NCI-H2196 (cell line): ENCODE measurements around the gene MIPOL1.

Experiments used
- DNase-seq: peaks from one replicate; lab custom pipeline; 2025; ENCODE audit not compliant: unreplicated experiment; lab: John Stamatoyannopoulos, UW

The MIPOL1 gene

DNA sequence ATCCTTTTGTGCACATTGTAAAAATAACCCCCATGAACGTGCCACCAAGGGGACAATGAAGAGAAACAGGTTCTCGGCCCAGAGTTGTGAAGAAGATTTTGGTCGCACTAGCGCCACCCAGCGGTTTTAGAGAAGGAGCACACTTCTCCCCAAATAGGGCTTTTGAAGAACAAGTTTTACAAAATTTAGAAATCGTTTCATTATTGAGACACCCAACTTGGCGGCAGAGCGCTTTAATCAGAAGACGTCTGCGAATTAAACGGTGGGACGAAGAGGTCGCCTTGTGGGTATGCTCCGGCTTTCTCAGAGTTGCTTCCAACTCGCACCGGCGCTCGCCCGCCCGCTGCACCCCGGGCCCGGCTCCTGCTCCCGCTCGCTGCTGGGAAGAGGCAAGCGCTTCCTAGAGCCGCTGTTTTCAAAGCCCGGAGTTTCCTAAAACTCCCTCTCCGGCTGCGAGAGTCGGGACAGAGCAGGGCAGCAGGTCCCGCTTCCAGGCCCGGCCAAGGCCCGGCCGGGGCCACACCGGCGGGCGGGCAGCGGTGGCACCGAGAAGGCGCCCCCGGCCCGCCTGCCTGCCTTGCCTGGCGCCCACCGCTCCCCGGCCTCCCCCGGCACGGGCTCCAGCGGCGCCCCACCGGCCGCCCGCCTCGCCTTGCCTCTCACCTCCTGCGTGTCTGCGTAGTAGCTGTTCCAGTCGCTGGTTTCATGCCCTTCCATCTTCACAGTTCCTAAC is 396.7 kb downstream of the MIPOL1 start:
- peak; percentile 89 for DNase-seq

DNA sequence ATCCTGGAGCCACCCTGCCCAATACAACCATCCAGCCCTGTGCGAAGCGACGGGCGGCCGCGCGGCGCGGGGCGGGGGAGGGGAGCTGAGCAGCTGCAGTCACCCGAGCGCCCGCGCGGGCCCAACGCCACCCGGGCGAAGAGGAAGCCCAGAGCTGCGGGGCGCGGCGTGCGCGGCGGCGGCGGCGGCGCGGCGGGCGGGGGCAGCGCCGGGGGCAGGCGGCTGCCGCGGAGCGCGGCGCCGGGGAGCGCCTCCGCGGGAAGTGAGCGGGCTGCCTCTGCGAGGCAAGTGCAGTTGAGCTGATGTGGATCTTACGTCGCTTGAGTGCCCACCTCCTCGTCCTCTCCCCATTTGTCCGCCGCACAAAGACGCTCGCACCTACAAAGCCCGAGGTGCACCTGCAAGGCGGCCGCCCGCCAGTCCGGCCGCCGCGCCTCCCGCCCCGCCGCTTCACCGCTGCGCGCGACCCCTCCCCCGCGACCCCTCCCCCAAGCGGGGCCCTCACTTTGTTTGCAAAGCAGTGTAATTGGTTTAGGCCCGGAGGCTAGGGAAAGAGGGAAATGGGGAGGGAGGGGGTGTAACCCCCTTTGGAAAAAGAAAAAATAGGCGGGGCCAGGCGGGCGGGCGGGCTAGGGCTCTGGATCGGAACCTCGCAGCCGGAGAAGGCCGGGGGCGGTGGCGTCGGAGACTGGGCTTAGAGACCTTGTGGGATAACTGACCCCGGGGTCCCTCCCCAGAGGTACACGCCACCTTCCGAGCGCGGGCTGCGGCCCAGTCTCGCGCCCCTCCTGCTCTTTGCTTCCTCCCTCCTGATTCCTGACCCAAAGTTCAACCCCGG is 397.5 kb downstream of the MIPOL1 start, which contains the start of the genes FOXA1 and TTC6:
FOXA1 (minus strand) TSS at position 279 of the 838 bp plus-strand sequence; CDS start at position 2, 277 bp downstream.
TTC6 (plus strand) TSS at position 659 of the 838 bp plus-strand sequence. CDS start 26,436 bp downstream, outside the sequence.
- peak; percentile 87 for DNase-seq

DNA sequence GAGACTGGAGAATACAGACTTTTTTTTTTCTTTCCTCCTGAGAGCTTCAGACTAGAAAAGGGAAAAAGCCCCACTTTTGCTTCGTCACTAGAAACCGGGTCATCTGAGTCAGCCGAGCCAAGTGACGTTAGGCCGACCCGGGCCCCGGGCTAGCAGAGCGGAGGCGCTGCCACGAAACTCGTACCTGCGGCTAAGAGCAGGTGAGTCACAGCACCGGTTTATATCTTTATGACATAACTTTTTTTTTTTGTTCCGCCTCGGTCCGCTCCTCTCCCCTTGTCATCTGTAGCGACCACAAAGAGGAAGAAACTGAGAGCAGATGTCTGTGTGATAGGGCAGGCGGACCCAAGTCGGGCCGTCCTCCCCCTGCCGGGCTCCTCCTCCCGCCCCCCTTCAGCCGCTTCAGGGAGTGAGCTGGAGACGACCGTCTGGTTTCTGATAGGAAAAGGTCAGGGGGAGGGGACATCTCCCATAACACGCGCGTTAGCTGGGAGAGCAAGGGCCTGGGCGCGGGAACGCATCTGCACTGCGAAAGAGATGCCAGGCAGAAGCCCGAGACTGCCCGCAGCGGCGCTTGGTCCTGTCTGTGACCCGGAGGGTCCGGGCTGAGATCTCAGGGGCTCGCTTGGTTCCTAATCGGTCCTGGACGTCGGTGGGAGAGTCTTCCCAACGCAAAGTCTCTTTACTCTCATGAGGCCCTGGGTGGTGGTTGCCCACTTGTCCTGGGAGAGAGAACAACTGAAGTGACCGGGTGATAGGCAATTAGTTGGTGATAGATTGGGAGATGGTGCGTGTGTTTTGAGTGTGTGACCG is 398.3 kb downstream of the MIPOL1 start:
- peak; percentile 93 for DNase-seq

DNA sequence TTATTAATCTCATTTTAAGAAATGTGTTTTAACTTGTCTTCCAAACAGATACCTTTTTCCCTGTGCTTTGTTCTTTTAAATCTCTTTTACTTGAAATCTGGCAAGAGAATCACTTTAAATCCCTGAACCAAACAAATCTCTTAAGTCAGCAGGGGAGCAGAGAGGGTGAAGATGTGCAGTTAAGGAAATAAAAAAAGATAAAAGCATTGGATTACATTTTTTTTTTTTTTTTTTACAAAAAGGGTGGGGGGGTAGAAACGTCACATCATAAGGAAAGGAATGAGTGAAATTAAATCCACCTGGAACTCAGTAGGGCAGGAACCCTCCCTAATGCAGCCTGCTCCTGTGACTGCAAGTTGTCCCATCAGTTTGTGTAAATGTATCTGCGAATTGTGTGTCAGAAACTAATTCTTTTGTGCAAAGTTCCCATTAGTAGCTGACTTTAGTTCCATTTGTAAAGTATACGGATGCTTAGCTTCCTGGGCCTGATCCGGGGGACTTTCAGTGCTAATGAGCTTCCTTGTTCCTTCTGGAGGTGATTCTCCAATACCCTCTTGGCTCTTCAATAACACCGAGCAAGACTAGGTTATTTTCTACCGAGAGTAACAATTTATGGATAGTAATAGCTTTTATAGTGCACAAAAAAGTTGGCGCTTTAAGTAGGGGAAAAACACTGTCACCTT is 399.2 kb downstream of the MIPOL1 start:
- DNase-seq = peak; percentile 21

DNA sequence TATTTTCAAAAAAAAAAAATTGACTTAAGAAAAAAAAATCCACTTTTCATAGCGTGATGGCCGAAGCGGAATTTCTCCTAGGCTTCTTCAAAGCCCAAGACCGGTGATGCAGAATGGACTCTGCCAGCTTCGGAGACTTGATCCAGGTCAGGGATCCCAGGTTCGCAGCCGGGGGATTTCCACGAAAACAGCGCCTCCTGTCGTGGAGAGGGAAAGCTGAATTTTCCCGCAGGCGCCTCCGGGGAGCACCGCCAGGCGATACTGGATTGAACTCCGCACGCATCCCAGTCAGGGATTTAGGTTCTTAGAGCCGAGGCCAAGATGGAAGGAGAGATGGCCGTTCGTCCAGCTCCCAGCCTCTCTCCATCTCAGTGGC is 399.8 kb downstream of the MIPOL1 start:
- no peak for DNase-seq

DNA sequence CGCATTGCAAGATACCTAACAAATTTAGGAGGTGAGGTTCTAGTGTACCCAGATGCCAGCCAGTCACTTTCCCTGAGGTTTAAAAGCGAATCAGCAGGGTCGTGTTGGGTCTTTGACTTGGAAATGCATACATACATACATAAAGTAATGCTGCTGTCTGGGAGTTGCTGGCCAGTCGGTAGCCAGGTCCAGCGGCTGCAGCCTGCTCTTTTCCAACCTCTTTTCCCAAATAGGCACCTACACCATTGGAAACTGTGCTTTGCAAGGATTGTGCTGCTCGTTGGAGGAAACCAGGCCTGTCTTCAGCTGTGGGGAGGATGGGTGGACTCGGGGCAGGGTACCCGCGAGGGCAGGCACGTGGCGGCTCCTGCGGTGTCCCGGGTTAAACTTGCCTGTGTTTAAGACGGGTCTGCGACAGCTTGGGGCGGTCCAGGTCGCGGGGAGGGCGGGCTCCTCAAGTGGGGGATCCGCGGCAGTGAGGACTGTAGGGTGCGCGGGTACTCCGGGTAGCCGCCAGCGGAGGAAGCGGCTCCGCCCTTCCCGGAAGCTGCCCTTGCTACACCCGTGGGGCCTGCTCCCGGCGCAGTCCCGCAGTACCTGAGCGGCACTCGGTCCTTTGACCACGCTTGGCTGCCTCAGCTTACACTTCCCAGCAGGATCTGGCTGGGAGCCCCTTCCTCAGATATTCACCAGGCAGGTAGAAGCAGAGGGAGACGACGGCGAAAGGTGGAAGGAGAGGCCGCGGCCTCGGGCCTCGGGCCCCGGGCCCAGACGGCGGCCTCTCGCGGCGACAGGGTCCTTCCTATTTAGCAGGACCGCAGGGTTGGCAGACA is 400.4 kb downstream of the MIPOL1 start:
- no peak for DNase-seq

DNA sequence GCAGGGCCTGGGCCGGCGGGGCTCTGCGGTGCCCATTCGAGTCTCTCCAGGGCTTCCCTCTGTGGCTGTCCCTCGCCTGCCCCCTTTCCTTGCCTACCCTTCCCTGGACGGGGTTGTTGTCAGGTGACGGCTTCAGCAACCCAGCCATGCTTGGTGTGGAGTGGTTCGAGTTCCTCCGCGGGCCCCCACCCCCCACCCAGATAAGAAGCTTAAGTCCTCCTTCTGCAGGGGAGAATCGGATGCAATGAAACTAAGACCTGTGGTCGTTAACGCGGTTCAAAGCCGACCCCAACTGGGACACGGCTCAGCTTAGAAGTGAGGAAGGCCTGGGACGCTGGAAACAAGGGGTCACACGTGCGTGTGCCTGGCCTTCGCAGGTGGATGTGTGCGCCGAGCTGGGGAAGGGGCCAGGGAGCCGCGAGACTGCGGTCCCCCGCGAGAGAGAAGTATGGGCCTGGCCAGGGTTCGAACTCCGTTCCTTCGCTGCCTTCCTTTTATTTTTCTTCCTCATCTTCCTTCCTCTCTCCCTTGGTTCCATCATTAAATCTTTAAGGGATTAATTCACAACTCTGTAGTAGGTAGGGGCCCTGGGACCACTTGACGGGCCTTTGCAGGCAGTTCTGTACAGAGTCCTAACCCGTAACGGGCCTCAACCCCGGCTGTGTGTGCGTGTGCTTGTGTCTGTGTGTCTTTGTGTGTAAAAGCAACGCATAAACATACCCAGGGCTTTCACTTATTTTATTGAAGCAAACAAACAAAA is 401.2 kb downstream of the MIPOL1 start:
- no peak for DNase-seq

DNA sequence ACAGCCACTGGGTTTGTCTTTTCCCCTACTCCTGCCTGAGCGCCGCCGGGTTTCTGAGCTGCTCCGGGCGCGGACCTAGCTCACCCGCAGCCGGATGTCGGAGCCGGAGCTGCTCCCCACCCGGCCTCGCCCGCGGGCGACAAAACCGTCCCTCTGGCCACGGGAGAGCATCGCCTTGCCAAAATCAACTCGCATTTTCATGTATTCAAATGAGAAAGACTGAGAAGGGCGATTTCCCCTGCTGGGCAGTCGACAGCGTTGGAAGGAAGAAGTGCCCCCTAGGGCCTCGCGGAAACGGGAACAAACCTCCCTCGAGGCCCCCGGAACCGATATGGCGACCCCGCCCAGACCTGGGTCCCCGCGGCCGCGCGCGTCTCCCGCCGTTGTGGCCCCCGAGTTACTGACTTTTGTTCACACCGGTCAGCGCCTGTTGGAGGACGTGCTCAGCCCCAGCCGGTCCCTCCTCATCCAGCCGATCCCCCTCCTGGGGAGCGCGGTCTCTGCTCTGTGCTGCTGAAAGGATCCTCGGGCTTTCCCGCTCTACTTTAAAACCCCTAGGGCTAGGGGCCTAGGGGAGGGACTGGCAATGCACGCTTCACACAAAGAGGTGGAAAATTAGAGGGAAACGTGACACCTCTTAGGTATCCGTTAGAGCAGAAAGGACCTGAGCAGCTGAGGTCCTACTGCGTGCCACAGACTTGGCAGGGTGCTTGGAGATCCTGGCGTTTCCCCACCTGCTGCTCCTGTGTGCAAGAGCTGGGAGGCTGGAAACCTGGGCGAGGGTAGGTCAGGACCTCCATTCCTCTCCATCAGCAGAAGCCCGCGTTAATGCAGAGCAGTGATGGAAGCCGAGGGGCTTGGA is 402.0 kb downstream of the MIPOL1 start:
- no peak for DNase-seq

DNA sequence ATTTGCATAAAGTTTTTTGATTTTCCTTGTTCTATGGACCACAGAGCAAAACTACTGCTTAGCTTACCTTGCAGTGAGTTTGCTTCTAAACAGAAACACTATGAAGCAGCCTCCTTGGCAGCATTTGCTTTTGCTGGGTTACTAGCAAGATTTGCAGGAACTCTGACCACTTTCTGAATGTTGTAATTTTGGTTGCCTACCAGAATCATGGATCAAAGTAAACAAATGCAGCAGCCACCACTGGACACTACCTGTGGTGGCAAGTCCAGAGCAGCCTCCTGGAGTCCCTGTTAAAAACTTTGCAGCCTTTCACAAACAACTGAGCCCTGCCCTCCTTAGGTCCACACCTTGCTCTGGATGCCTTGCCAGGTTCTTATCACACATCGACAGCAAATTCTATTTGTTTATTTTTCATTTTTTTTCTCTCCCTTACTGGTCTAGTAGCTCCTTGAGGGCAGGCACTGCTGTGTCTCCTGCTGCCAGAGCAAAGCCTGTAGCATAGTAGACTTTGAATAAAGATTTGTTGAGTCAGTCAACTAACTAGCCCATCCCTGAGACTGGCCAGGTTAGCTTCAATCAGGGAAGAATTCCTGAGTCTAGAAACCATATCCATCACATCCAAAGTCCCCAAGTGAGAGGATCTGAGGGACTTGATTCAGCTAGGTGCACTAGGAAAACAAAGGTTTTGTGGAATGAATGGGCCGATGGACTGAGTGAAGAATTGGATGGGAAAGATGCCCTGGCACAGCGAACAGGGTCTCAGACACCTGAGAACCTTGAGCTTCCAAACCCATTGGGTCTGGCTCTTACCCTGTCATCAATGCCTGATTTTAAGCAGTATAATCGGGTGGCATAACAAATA is 403.4 kb downstream of the MIPOL1 start:
- DNase-seq = no peak

DNA sequence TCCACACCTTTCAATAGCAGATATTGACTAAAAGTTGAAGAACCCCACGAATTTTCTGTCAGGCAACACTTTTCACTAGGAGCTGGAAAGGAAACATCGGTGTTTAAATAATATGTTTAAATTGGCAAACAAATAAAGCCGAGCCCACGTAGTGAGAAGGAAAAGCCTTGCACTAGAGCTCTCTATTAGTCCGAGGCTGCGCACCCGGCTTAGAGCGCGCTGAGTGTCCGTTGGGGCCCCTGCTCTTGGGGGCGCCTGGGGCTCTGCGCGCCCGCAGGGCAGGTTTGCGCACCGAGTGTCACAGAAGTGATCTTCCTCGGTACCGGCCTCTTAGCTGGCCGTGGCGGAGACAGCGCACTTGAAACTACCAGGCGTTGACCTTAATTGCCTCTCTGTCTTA is 404.1 kb downstream of the MIPOL1 start:
- DNase-seq = no peak
